Umbilical cord (tissue), 2 donors: ENCODE measurements around the gene TP53I11. TPM values are rescaled to one million over a fixed set of nuclear protein-coding genes. Genes with fewer than 3 reads are reported as not detected.
A peak's percentile ranks its signal among the peaks of the same experiment; 100 is the strongest.

Experiments used
- DNase-seq: peaks from one replicate; pipeline ENCODE4 v3.0.0-alpha.2; 2015; ENCODE audit warnings: low spot score
- total RNA-seq: library from RNA; depleted of rRNA; stranded (reverse); fragments of >200 nt; gene quantifications from one replicate; pipeline ENCODE4 v1.2.3, GENCODE V29; 2014; ENCODE audit warnings: low replicate concordance; ENCODE audit not compliant: insufficient read depth

TP53I11 gene
- total RNA-seq, 1 donor from 2014 or later: 16.4 TPM

GRCh38 chr11:44915621-44916020 is 35.1 kb downstream of the TP53I11 start:
- DNase-seq: no peak

- no peak for DNase-seq
Observed at GRCh38 chr11:44915004-44915403, 35.7 kb downstream of the TP53I11 start.

GRCh38 chr11:44914105-44914504 is 36.6 kb downstream of the TP53I11 start:
- no peak for DNase-seq

GRCh38 chr11:44913502-44913901 is 37.2 kb downstream of the TP53I11 start:
- no peak for DNase-seq

GRCh38 chr11:44912270-44912987 is 38.3 kb downstream of the TP53I11 start:
- DNase-seq: no peak

GRCh38 chr11:44911029-44911814 is 39.5 kb downstream of the TP53I11 start:
- peak; percentile 91 for DNase-seq

- DNase-seq: no peak
Observed at GRCh38 chr11:44910591-44910990, 40.1 kb downstream of the TP53I11 start.

- no peak for DNase-seq
Observed at GRCh38 chr11:44909557-44909956, 41.1 kb downstream of the TP53I11 start.

GRCh38 chr11:44906649-44907048 is 44.0 kb downstream of the TP53I11 start:
- DNase-seq: no peak

GRCh38 chr11:44905131-44905866 is 45.4 kb downstream of the TP53I11 start:
- DNase-seq: no peak

GRCh38 chr11:44904261-44905020 is 46.2 kb downstream of the TP53I11 start:
- DNase-seq: no peak

GRCh38 chr11:44903518-44903917 is 47.2 kb downstream of the TP53I11 start:
- DNase-seq: no peak

- DNase-seq: no peak
Observed at GRCh38 chr11:44903035-44903434, 47.6 kb downstream of the TP53I11 start.

- no peak for DNase-seq
Observed at GRCh38 chr11:44901786-44902185, 48.9 kb downstream of the TP53I11 start.

- no peak for DNase-seq
Observed at GRCh38 chr11:44901120-44901633, 49.5 kb downstream of the TP53I11 start.

- no peak for DNase-seq
Observed at GRCh38 chr11:44899959-44900358, 50.7 kb downstream of the TP53I11 start.

- peak; percentile 87 for DNase-seq
Observed at GRCh38 chr11:44893846-44894617, 56.7 kb downstream of the TP53I11 start.

- peak; percentile 95 for DNase-seq
Observed at GRCh38 chr11:44893308-44893822, 57.3 kb downstream of the TP53I11 start.

- DNase-seq: no peak
Observed at GRCh38 chr11:44892843-44893242, 57.8 kb downstream of the TP53I11 start.

- DNase-seq: no peak
Observed at GRCh38 chr11:44889266-44889665, 61.4 kb downstream of the TP53I11 start.
